Measurements from ENCODE around the gene RHBDD2.

- TF ChIP-seq CTCF (conservative IDR thresholded peaks at IDR 0.05 in 1 of 2, IDR thresholded peaks at IDR 0.05 in 1 of 2; ENCODE audit: extremely low read depth in 1 of 2, insufficient read depth in 1 of 2, low read depth in 1 of 2, low read length in 2 of 2) (no peak), EZH2 (IDR thresholded peaks at IDR 0.05; ENCODE audit: borderline replicate concordance, low read length) (no peak)
Measured at GRCh38 chr7:75889826-75890225, 11.0 kb downstream of the RHBDD2 start.
